8988T (cell line): ENCODE measurements around the gene ARL17B.
A peak's percentile ranks its signal among the peaks of the same experiment; 100 is the strongest.
"Not testable (repeated sequence)": the region's sequence is repeated elsewhere in the genome, so short reads cannot be mapped to it uniquely, and the experiment has no call there.

Experiments used
- DNase-seq: peaks from one replicate; pipeline ENCODE4 v3.0.0; 2011

Gene ARL17B

DNA sequence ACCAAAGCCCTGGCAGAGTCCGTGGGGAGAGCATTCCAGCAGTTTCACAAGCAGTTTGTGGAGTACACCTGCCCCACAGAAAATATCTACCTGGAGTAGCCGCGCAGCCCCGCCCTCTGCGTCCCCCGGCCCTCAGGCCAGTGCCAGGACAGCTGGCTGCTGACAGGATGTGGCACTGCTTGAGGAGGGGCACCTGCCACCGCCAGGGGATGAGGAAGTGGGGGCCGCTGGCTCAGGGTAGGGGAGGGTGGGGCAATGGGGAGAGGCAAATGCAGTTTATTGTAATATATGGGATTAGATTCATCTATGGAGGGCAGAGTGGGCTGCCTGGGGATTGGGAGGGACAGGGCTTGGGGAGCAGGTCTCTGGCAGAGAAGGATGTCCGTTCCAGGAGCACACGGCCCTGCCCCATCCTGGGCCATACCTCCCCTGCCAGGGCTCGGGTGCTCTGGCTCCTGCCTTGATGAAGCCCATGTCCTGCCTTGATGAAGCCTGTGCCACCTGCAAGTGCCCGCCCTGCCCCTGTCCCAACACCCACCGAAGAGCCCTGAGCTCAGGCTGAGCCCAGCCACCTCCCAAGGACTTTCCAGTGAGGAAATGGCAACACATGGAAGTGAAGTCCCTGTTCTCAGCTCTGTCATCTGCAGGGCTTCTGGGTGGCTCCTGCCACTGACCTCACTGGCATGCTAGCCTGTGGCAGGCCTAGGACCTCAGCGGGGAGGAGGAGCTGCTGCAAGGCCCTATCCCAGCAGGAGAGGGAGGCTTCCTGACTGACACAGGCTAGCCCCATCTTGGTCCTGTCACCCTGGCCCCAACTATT, 116.4 kb downstream of the ARL17B start:
- not testable (repeated sequence) for DNase-seq

DNA sequence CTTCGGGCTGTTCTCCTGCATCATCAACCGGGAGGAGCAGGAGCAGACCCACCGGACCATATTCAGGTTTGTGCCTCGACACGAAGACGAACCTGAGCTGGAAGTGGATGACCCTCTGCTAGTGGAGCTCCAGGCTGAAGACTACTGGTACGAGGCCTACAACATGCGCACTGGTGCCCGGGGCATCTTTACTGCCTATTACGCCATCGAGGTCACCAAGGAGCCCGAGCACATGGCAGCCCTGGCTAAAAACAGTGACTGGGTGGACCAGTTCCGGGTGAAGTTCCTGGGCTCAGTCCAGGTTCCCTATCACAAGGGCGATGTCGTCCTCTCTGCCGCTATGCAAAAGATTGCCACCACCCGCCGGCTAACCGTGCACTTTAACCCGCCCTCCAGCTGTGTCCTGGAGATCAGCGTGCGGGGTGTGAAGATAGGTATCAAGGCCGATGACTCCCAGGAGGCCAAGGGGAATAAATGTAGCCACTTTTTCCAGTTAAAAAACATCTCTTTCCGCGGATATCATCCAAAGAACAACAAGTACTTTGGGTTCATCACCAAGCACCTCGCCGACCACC, 117.1 kb downstream of the ARL17B start:
- not testable (repeated sequence) for DNase-seq

DNA sequence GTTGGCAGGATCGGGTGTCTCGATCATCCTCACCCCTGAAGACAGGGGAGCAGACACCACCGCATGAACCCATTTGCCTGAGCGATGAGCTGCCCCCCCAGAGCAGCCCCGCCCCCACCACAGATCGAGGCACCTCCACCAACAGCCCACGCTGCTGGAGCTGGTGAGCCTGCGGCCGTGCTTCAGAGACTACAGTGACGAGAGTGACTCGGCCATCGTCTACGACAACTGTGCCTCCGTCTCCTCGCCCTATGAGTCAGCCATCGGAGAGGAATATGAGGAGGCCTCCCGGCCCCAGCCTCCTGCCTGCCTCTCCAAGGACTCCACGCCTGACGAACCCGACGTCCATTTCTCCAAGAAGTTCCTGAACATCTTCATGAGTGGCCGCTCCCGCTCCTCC, 117.6 kb downstream of the ARL17B start:
- DNase-seq = not testable (repeated sequence)

DNA sequence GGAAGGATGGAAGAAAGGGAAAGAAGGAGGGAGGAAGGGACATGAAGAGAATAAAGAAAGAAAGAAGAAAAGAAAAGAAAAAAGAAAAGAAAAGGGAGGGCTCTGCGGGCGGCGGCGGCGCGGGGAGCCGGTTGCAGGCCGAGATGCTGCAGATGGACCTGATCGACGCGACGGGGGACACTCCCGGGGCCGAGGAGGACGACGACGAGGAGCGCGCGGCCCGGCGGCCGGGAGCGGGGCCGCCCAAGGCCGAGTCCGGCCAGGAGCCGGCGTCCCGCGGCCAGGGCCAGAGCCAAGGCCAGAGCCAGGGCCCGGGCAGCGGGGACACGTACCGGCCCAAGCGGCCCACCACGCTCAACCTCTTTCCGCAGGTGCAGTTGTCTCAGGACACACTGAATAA, 118.1 kb downstream of the ARL17B start:
- DNase-seq = not testable (repeated sequence)

DNA sequence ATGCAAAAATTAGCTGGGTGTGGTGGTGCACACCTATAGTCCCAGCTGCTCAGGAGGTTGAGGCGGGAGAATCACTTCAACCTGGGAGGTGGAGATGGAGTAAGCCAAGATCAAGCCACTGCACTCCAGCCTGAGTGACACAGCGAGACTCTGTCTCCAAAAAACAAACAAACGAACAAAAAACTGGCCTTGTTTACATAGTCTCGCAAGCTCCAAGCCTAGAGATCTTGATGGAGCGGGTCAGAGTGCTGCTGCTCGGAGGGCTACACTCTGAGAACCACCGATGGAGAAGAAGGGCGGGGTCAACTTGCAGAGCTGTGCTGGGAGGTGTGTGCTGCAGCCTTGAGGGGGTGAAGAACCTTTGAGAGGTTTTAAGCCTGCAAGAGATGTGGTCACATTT, 130.2 kb downstream of the ARL17B start:
- DNase-seq = not testable (repeated sequence)

DNA sequence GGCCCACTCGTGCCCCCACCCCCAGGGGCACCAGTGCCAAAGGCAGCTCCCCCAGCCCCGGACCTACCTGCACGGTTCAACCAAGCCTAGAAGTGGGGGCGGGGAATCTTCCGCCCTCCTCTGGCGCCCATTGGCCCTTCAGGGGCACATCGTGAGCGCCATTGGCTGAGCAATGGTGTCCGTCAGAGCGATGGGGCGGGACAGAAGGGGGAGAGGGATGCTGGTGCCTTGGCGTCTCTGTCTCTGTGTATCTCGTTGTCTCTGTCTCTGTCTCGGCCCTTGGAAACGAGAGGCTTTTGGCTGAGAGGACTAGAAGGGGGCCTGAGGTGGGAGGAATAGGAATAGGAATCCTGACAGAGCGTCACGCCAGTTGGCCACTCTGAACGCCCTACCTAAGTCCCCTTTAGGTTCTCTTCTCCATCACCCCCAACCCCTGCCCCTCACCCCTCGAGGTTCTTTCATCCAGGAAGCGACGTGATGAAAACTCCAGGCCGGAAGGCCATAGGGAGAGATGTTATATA, 136.2 kb downstream of the ARL17B start:
- peak; percentile 46 for DNase-seq

DNA sequence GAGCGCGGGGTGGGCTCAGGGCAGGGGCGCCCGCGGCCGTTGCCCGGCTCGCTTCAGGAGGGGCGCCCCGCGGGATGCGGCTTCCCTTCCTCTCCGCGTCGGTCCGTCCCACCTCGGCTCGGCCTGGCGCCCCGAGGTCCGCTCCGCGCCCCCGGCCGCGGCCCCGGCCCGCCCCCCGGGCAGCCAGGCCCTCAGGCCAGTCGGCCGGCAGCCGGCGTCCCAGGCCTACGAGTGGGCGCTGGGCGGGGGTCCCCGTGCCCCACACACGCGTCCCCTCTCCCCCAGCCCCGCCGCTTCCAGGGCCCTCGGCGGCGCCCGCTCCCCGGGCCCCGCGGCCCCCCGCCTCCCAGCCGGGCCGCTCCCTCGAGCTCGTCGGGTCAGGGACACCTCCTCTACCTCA, 136.7 kb downstream of the ARL17B start:
- DNase-seq = not testable (repeated sequence)
